NB4 (cell line): ENCODE results near the gene DNAJA2.

Experiments used
- MYC ChIP-seq: IDR thresholded peaks from 2 replicates; pipeline ENCODE4 v1.6.1; 2011; ENCODE audit warnings: low read depth, low read length
- POLR2A ChIP-seq: IDR thresholded peaks from 2 replicates; pipeline ENCODE4 v1.6.1; 2011; ENCODE audit warnings: mild to moderate bottlenecking; ENCODE audit not compliant: insufficient read length; ENCODE audit errors: extremely low read depth
- TF ChIP-seq, protein P1 (sequence below): IDR thresholded peaks from one replicate; pipeline ENCODE4 v1.5.1; 2012; ENCODE audit warnings: low read depth, low read length
- TF ChIP-seq, protein P2 (sequence below): IDR thresholded peaks from 2 replicates; pipeline ENCODE4 v1.6.1; 2011; ENCODE audit warnings: low read depth, low read length

DNA sequence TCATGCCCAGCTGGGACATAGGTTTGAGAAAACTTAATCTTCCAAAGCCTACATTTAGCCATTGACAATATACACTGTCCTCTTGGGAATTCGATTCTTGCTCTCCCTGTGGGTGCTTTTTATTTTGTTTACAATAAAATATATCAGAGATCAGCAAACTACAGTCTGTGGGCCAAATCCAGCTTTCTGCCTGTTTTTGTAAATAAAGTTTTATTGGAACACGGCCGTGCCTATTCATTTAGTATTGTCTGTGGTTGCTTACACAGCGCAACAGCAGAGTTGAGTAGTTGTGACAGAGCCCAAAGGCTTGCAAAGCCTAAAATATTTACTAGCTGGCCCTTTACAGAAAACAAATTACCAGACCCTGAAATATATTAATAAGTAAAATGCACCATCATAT is 39.7 kb upstream of the DNAJA2 start:
- TF ChIP-seq, protein P1, sequence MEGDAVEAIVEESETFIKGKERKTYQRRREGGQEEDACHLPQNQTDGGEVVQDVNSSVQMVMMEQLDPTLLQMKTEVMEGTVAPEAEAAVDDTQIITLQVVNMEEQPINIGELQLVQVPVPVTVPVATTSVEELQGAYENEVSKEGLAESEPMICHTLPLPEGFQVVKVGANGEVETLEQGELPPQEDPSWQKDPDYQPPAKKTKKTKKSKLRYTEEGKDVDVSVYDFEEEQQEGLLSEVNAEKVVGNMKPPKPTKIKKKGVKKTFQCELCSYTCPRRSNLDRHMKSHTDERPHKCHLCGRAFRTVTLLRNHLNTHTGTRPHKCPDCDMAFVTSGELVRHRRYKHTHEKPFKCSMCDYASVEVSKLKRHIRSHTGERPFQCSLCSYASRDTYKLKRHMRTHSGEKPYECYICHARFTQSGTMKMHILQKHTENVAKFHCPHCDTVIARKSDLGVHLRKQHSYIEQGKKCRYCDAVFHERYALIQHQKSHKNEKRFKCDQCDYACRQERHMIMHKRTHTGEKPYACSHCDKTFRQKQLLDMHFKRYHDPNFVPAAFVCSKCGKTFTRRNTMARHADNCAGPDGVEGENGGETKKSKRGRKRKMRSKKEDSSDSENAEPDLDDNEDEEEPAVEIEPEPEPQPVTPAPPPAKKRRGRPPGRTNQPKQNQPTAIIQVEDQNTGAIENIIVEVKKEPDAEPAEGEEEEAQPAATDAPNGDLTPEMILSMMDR = no peak
- TF ChIP-seq POLR2A (no peak), MYC (no peak)
- TF ChIP-seq, protein P2, sequence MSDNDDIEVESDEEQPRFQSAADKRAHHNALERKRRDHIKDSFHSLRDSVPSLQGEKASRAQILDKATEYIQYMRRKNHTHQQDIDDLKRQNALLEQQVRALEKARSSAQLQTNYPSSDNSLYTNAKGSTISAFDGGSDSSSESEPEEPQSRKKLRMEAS = no peak
